ENCODE results near the gene ARFGAP1.

The ARFGAP1 gene

GRCh38 chr20:63325021-63325471, 52.4 kb downstream of the ARFGAP1 start:
- peaks cover 3% of the 10 kb centered on the region for H3K4me1 ChIP-seq (ENCODE audit: control insufficient read depth, insufficient read depth, low read length)
- H3K9ac ChIP-seq (ENCODE audit: low read length in 2 of 2): no peak overlapping the region
- H3K27me3 ChIP-seq (ENCODE audit: control insufficient read depth in 1 of 2, insufficient read depth in 2 of 2, low read length in 2 of 2): peaks cover 6 to 15% of the 10 kb centered on the region in 2 donors
- no peak overlapping the region for H3K4me3 ChIP-seq (ENCODE audit: low read length in 2 of 2)
- H3K36me3 ChIP-seq (ENCODE audit: control insufficient read depth in 2 of 2, insufficient read depth in 2 of 2, low read length in 2 of 2): no peaks in the 10 kb centered on the region
- H3K27ac ChIP-seq (ENCODE audit: low read length): no peak overlapping the region
- H3K9me3 ChIP-seq (ENCODE audit: control insufficient read depth in 2 of 2, low read length in 2 of 2): no peaks in the 10 kb centered on the region

GRCh38 chr20:63325554-63326313, 53.1 kb downstream of the ARFGAP1 start:
- Histone ChIP-seq H3K9me3 (ENCODE audit: control insufficient read depth in 2 of 2, low read length in 2 of 2) (no peaks in the 10 kb centered on the region), H3K36me3 (ENCODE audit: control insufficient read depth in 2 of 2, insufficient read depth in 2 of 2, low read length in 2 of 2) (no peaks in the 10 kb centered on the region), H3K27me3 (ENCODE audit: control insufficient read depth in 1 of 2, insufficient read depth in 2 of 2, low read length in 2 of 2) (peaks cover 6 to 15% of the 10 kb centered on the region in 2 donors), H3K4me3 (ENCODE audit: low read length in 2 of 2) (no peak overlapping the region), H3K9ac (ENCODE audit: low read length in 2 of 2) (no peak overlapping the region), H3K27ac (ENCODE audit: low read length) (no peak overlapping the region), H3K4me1 (ENCODE audit: control insufficient read depth, insufficient read depth, low read length) (no peaks in the 10 kb centered on the region)

- Histone ChIP-seq H3K9me3 (ENCODE audit: control insufficient read depth in 2 of 2, low read length in 2 of 2) (no peaks in the 10 kb centered on the region), H3K9ac (ENCODE audit: low read length in 2 of 2) (no peak overlapping the region), H3K27ac (ENCODE audit: low read length) (no peak overlapping the region), H3K4me3 (ENCODE audit: low read length in 2 of 2) (no peak overlapping the region), H3K4me1 (ENCODE audit: control insufficient read depth, insufficient read depth, low read length) (no peaks in the 10 kb centered on the region), H3K27me3 (ENCODE audit: control insufficient read depth in 1 of 2, insufficient read depth in 2 of 2, low read length in 2 of 2) (peaks cover 6 to 13% of the 10 kb centered on the region in 2 donors), H3K36me3 (ENCODE audit: control insufficient read depth in 2 of 2, insufficient read depth in 2 of 2, low read length in 2 of 2) (no peaks in the 10 kb centered on the region)
Measured at GRCh38 chr20:63326314-63327230, 54.0 kb downstream of the ARFGAP1 start.

- no peak overlapping the region for H3K9ac ChIP-seq (ENCODE audit: low read length in 2 of 2)
- H3K27me3 ChIP-seq (ENCODE audit: control insufficient read depth in 1 of 2, insufficient read depth in 2 of 2, low read length in 2 of 2): peaks cover 6 to 20% of the 10 kb centered on the region in 2 donors
- H3K36me3 ChIP-seq (ENCODE audit: control insufficient read depth in 2 of 2, insufficient read depth in 2 of 2, low read length in 2 of 2): no peaks in the 10 kb centered on the region
- H3K9me3 ChIP-seq (ENCODE audit: control insufficient read depth in 2 of 2, low read length in 2 of 2): peaks cover 0 to 3% of the 10 kb centered on the region in 2 donors
- no peak overlapping the region for H3K4me3 ChIP-seq (ENCODE audit: low read length in 2 of 2)
- no peaks in the 10 kb centered on the region for H3K4me1 ChIP-seq (ENCODE audit: control insufficient read depth, insufficient read depth, low read length)
- H3K27ac ChIP-seq (ENCODE audit: low read length): no peak overlapping the region
Measured at GRCh38 chr20:63327231-63327745, 54.7 kb downstream of the ARFGAP1 start.

- H3K36me3 ChIP-seq (ENCODE audit: control insufficient read depth in 2 of 2, insufficient read depth in 2 of 2, low read length in 2 of 2): no peaks in the 10 kb centered on the region
- H3K9ac ChIP-seq (ENCODE audit: low read length in 2 of 2): no peak overlapping the region
- no peaks in the 10 kb centered on the region for H3K4me1 ChIP-seq (ENCODE audit: control insufficient read depth, insufficient read depth, low read length)
- peaks cover 0 to 6% of the 10 kb centered on the region in 2 donors for H3K9me3 ChIP-seq (ENCODE audit: control insufficient read depth in 2 of 2, low read length in 2 of 2)
- peaks cover 0 to 19% of the 10 kb centered on the region in 2 donors for H3K27me3 ChIP-seq (ENCODE audit: control insufficient read depth in 1 of 2, insufficient read depth in 2 of 2, low read length in 2 of 2)
- no peak overlapping the region for H3K27ac ChIP-seq (ENCODE audit: low read length)
- H3K4me3 ChIP-seq (ENCODE audit: low read length in 2 of 2): no peak overlapping the region
Measured at GRCh38 chr20:63328026-63328700, 55.5 kb downstream of the ARFGAP1 start.

GRCh38 chr20:63328718-63329275, 56.2 kb downstream of the ARFGAP1 start:
- peaks cover 0 to 6% of the 10 kb centered on the region in 2 donors for H3K9me3 ChIP-seq (ENCODE audit: control insufficient read depth in 2 of 2, low read length in 2 of 2)
- no peak overlapping the region for H3K27ac ChIP-seq (ENCODE audit: low read length)
- no peak overlapping the region for H3K4me3 ChIP-seq (ENCODE audit: low read length in 2 of 2)
- no peaks in the 10 kb centered on the region for H3K4me1 ChIP-seq (ENCODE audit: control insufficient read depth, insufficient read depth, low read length)
- no peaks in the 10 kb centered on the region for H3K36me3 ChIP-seq (ENCODE audit: control insufficient read depth in 2 of 2, insufficient read depth in 2 of 2, low read length in 2 of 2)
- H3K27me3 ChIP-seq (ENCODE audit: control insufficient read depth in 1 of 2, insufficient read depth in 2 of 2, low read length in 2 of 2): peaks cover 0 to 21% of the 10 kb centered on the region in 2 donors
- H3K9ac ChIP-seq (ENCODE audit: low read length in 2 of 2): no peak overlapping the region

GRCh38 chr20:63329331-63330083, 56.9 kb downstream of the ARFGAP1 start:
- Histone ChIP-seq H3K9ac (ENCODE audit: low read length in 2 of 2) (no peak overlapping the region), H3K27me3 (ENCODE audit: control insufficient read depth in 1 of 2, insufficient read depth in 2 of 2, low read length in 2 of 2) (peaks cover 4 to 25% of the 10 kb centered on the region in 2 donors), H3K36me3 (ENCODE audit: control insufficient read depth in 2 of 2, insufficient read depth in 2 of 2, low read length in 2 of 2) (no peaks in the 10 kb centered on the region), H3K9me3 (ENCODE audit: control insufficient read depth in 2 of 2, low read length in 2 of 2) (peaks cover 0 to 6% of the 10 kb centered on the region in 2 donors), H3K4me3 (ENCODE audit: low read length in 2 of 2) (no peak overlapping the region), H3K4me1 (ENCODE audit: control insufficient read depth, insufficient read depth, low read length) (no peaks in the 10 kb centered on the region), H3K27ac (ENCODE audit: low read length) (no peak overlapping the region)

- Histone ChIP-seq H3K4me3 (ENCODE audit: low read length in 2 of 2) (no peak overlapping the region), H3K27ac (ENCODE audit: low read length) (no peak overlapping the region), H3K27me3 (ENCODE audit: control insufficient read depth in 1 of 2, insufficient read depth in 2 of 2, low read length in 2 of 2) (peaks cover 4 to 25% of the 10 kb centered on the region in 2 donors), H3K4me1 (ENCODE audit: control insufficient read depth, insufficient read depth, low read length) (no peaks in the 10 kb centered on the region), H3K9ac (ENCODE audit: low read length in 2 of 2) (no peak overlapping the region), H3K9me3 (ENCODE audit: control insufficient read depth in 2 of 2, low read length in 2 of 2) (peaks cover 0 to 6% of the 10 kb centered on the region in 2 donors), H3K36me3 (ENCODE audit: control insufficient read depth in 2 of 2, insufficient read depth in 2 of 2, low read length in 2 of 2) (no peaks in the 10 kb centered on the region)
Measured at GRCh38 chr20:63330084-63330760, 57.6 kb downstream of the ARFGAP1 start.

GRCh38 chr20:63330940-63331339, 58.3 kb downstream of the ARFGAP1 start:
- H3K4me1 ChIP-seq (ENCODE audit: control insufficient read depth, insufficient read depth, low read length): no peaks in the 10 kb centered on the region
- peaks cover 4 to 29% of the 10 kb centered on the region in 2 donors for H3K27me3 ChIP-seq (ENCODE audit: control insufficient read depth in 1 of 2, insufficient read depth in 2 of 2, low read length in 2 of 2)
- H3K9me3 ChIP-seq (ENCODE audit: control insufficient read depth in 2 of 2, low read length in 2 of 2): peaks cover 0 to 6% of the 10 kb centered on the region in 2 donors
- H3K4me3 ChIP-seq (ENCODE audit: low read length in 2 of 2): no peak overlapping the region
- H3K27ac ChIP-seq (ENCODE audit: low read length): no peak overlapping the region
- no peaks in the 10 kb centered on the region for H3K36me3 ChIP-seq (ENCODE audit: control insufficient read depth in 2 of 2, insufficient read depth in 2 of 2, low read length in 2 of 2)
- H3K9ac ChIP-seq (ENCODE audit: low read length in 2 of 2): no peak overlapping the region
